Measurements from ENCODE around the gene GNAI1. TPM values are rescaled to one million over a fixed set of nuclear protein-coding genes. Genes with fewer than 3 reads are reported as not detected.

GNAI1 gene
- total RNA-seq, 6 experiments from 2014 or later: 10.9 to 21.5 (median 16.5) TPM

DNA sequence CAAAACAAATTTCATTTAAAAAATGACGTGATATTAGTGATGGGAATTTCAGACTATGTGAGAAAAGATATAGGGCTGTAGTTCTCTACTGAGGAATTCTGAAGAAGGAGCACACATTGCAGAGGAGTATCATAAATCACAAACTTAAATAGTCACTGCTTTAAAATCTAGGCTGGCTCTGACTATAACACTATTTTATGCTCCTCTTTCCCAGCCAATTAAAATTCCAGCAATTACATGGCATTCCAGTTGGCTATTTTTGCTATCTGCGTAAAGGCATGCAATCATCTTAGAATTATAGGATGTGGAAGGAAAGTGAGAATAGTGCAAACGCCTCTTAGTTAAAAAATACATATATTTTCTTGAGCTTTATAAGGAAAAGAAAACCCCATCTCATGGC is 123.1 kb downstream of the GNAI1 start:
- WGBS (ENCODE audit: insufficient coverage, low coverage, low lambda C conversion rate, missing lambda C conversion rate): 81% methylated on average over 3 of the region's 3 CpGs
- Histone ChIP-seq H3K36me3 (no peaks in the 10 kb centered on the region), H3K4me3 (no peak overlapping the region), H3K27ac (no peak overlapping the region), H3K9me3 (no peaks in the 10 kb centered on the region), H3K27me3 (no peaks in the 10 kb centered on the region), H3K4me1 (no peaks in the 10 kb centered on the region)
- intact Hi-C loops (cut with DNase I): no loop called here
- no peak for DNase-seq
- no peak for ATAC-seq
- no peak for TF ChIP-seq POLR2A (IDR thresholded peaks at IDR 0.05)
- TF ChIP-seq, protein P1, sequence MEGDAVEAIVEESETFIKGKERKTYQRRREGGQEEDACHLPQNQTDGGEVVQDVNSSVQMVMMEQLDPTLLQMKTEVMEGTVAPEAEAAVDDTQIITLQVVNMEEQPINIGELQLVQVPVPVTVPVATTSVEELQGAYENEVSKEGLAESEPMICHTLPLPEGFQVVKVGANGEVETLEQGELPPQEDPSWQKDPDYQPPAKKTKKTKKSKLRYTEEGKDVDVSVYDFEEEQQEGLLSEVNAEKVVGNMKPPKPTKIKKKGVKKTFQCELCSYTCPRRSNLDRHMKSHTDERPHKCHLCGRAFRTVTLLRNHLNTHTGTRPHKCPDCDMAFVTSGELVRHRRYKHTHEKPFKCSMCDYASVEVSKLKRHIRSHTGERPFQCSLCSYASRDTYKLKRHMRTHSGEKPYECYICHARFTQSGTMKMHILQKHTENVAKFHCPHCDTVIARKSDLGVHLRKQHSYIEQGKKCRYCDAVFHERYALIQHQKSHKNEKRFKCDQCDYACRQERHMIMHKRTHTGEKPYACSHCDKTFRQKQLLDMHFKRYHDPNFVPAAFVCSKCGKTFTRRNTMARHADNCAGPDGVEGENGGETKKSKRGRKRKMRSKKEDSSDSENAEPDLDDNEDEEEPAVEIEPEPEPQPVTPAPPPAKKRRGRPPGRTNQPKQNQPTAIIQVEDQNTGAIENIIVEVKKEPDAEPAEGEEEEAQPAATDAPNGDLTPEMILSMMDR (IDR thresholded peaks at IDR 0.05): no peak

DNA sequence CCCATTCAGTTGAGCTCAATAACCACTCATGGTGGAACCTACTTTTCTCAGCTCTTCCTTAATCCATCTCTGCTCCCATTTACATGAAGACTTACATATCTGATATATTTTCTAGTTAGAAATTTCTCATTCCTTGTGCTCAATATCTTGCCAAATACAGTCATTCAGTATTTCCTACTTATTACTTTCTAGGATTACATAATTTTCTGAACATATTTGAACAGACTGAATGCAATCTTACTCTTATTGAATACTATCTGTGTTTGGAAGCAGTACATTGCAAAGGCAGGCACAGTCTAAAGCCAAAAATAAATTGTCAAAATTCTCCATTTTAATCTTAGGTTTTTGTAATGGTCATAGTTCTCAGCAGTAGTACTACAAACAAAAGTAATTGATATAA is 126.0 kb downstream of the GNAI1 start:
- H3K4me1 ChIP-seq: no peaks in the 10 kb centered on the region
- ATAC-seq (no peak), DNase-seq (no peak)
- H3K36me3 ChIP-seq: no peaks in the 10 kb centered on the region
- TF ChIP-seq, protein P1 (IDR thresholded peaks at IDR 0.05): no peak
- no peak for TF ChIP-seq POLR2A (IDR thresholded peaks at IDR 0.05)
- H3K27me3 ChIP-seq: no peaks in the 10 kb centered on the region
- H3K4me3 ChIP-seq: no peak overlapping the region
- no peaks in the 10 kb centered on the region for H3K9me3 ChIP-seq
- intact Hi-C loops (cut with DNase I): no loop called here
- no peak overlapping the region for H3K27ac ChIP-seq

DNA sequence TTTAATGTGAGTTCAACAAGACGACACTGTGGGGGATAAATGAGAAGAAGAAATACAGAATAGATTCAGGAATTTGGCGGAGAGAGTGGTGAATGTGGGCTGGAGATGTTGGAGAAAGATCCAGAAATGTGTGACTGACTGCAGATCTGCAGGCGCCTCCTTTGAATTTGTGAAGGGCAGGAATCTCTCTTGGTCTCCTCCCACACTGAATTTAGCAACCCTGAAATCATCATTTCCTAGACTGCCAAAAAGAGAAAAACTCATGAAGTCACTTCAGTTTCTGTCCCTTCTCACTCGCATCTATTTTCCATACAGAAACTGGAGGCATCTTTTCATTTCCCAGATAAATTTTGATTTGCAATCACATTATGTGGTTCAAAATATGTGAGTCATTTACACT is 128.7 kb downstream of the GNAI1 start:
- no peak for ATAC-seq
- Histone ChIP-seq H3K4me1 (no peaks in the 10 kb centered on the region), H3K9me3 (no peaks in the 10 kb centered on the region), H3K4me3 (no peak overlapping the region), H3K36me3 (no peaks in the 10 kb centered on the region), H3K27ac (no peak overlapping the region), H3K27me3 (no peaks in the 10 kb centered on the region)
- intact Hi-C loops (cut with DNase I): no loop called here
- no peak for DNase-seq
- 70% methylated on average over 4 of the region's 4 CpGs for WGBS (ENCODE audit: insufficient coverage, low coverage, low lambda C conversion rate, missing lambda C conversion rate)
- TF ChIP-seq, protein P1 (IDR thresholded peaks at IDR 0.05): no peak
- TF ChIP-seq POLR2A (IDR thresholded peaks at IDR 0.05): no peak

DNA sequence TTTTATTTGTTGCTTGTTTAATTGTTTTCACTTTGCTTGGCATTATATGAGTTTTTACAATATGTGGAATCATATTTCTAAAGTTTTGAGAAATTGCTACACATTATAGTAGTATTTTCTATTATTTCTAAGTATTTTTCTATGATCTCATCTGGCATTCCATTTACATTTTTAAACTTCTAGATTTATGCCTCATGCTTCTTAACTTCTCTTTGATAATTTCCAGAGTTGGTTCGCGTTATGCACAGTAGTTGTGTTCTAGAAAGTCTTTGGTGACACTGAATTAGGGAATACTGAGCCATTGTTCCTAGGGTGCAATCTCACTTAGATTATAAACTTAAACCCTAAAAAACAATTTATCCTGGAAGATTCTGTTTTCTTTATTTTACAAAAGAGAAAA is 129.2 kb downstream of the GNAI1 start:
- intact Hi-C loops (cut with DNase I): no loop called here
- no peak overlapping the region for H3K27ac ChIP-seq
- ATAC-seq: no peak
- no peak for DNase-seq
- no peaks in the 10 kb centered on the region for H3K36me3 ChIP-seq
- H3K4me1 ChIP-seq: no peaks in the 10 kb centered on the region
- TF ChIP-seq, protein P1 (IDR thresholded peaks at IDR 0.05): no peak
- no peak for TF ChIP-seq POLR2A (IDR thresholded peaks at IDR 0.05)
- no peaks in the 10 kb centered on the region for H3K9me3 ChIP-seq
- 35% methylated on average over 2 of the region's 2 CpGs for WGBS (ENCODE audit: insufficient coverage, low coverage, low lambda C conversion rate, missing lambda C conversion rate)
- no peaks in the 10 kb centered on the region for H3K27me3 ChIP-seq
- H3K4me3 ChIP-seq: no peak overlapping the region

All from right lobe of liver (tissue), 6 donors.